GM15510 (cell line): ENCODE measurements around the gene SMARCAD1.
A peak's percentile ranks its signal among the peaks of the same experiment; 100 is the strongest.

Experiments
- POLR2A ChIP-seq: IDR thresholded peaks from 3 replicates; pipeline ENCODE4 v1.6.1; 2011; ENCODE audit warnings: borderline replicate concordance; ENCODE audit not compliant: insufficient read length; ENCODE audit errors: extremely low read depth

SMARCAD1 gene, protein sequence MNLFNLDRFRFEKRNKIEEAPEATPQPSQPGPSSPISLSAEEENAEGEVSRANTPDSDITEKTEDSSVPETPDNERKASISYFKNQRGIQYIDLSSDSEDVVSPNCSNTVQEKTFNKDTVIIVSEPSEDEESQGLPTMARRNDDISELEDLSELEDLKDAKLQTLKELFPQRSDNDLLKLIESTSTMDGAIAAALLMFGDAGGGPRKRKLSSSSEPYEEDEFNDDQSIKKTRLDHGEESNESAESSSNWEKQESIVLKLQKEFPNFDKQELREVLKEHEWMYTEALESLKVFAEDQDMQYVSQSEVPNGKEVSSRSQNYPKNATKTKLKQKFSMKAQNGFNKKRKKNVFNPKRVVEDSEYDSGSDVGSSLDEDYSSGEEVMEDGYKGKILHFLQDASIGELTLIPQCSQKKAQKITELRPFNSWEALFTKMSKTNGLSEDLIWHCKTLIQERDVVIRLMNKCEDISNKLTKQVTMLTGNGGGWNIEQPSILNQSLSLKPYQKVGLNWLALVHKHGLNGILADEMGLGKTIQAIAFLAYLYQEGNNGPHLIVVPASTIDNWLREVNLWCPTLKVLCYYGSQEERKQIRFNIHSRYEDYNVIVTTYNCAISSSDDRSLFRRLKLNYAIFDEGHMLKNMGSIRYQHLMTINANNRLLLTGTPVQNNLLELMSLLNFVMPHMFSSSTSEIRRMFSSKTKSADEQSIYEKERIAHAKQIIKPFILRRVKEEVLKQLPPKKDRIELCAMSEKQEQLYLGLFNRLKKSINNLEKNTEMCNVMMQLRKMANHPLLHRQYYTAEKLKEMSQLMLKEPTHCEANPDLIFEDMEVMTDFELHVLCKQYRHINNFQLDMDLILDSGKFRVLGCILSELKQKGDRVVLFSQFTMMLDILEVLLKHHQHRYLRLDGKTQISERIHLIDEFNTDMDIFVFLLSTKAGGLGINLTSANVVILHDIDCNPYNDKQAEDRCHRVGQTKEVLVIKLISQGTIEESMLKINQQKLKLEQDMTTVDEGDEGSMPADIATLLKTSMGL

DNA sequence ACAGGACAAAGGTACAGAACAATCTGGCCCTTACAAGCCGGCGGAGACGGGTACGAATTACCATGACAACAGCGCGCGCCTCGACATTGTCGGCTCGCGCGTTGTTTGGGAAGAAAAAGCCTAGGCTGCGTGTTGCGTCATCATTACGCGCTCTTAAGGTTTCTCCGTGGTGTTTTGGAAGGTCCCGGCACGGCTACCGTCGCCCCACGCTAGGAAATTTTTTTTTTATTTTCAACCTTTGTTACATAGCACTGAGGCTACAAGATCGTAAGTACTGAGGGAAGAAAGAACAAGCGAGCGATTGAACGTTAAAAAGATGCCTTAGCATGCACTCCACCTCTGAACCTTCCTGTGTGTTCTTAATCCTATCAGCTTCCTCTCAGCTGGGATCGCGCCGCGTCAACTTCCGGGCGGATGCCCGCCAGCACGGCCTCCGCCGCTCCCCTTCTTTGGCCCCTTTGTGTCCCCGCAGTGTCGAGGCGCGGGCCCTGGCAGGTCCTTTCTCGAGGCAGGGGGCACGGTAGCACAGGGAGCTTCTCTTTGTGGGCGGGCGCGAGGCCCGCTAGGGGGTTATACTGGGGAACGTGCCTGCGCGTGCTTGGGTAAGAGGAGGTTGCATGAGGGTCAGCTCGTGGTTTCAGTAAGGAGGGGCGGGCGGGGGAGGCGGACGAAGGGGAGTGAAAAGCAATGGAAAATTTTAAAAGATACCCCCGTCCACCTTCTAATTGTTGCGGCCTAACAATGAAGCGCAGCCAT lies at the start of gene SMARCAD1:
Gene SMARCAD1 (plus strand): TSS at position 397 of the 756 bp plus-strand sequence. CDS start 530 bp downstream, outside the sequence.
- peak; percentile 68 for TF ChIP-seq POLR2A

DNA sequence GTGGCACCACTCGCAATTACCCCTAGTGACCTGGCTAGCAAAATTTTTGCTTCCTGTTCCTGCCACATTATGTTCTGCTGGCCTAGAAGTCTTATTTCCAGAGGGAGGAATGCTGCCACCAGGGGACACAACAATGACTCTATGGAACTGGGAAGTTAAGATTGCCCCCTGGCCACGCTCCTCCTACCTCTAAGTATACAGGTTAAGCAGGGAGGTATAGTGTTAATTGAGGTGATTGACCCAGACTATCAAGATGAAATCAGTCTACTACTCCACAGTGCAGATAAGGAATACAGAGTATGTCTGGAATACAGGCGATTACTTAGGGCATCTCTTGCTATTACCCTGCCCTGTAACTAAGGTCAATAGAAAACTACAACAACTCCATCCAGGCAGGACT lies 48.8 kb upstream of the SMARCAD1 start:
- TF ChIP-seq POLR2A = no peak

DNA sequence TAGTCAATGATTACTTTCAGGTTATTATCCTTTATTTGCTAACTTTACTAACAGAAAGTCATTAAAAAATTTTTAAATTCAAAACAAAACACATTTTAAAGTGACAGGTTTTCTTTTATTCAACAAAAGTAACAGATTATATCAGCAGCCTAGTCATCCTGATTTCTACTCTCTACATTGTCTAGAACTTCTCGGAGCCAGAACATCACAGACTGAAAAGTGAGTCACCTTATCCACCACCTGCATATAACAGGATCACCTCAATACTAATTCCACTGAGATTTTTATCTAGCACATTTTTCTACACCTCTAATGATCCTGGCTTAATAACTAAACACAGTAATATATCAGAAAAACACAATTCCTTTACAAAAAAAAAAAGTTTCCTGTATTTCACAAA lies 47.9 kb upstream of the SMARCAD1 start:
- TF ChIP-seq POLR2A = no peak

- TF ChIP-seq POLR2A = no peak
These were observed 46.9 kb upstream of the SMARCAD1 start for GRCh38 chr4:94160774-94161173.

GRCh38 chr4:94165256-94165655 lies 42.4 kb upstream of the SMARCAD1 start:
- no peak for TF ChIP-seq POLR2A

GRCh38 chr4:94168321-94168720 lies 39.3 kb upstream of the SMARCAD1 start:
- TF ChIP-seq POLR2A = no peak

- TF ChIP-seq POLR2A = no peak
These were observed 37.8 kb upstream of the SMARCAD1 start for GRCh38 chr4:94169803-94170372.

DNA sequence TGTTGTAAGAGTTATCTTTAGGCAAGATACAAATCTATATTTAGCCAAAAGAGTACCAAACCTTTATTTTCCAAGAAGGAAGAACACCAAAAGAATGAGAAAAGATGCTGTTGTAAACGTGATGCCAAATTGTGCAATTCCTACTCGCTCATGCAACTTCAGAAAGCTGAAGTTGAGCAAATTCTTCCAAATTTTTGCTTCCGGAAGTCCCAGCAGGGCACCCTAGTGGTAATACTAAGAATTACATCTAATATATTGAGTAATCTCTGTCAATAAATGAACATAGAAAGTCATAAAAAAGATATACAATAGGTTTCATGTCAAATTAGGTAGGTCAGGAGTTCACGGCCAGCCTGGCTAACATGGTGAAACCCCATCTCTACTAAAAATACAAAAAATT lies 36.0 kb upstream of the SMARCAD1 start:
- no peak for TF ChIP-seq POLR2A

DNA sequence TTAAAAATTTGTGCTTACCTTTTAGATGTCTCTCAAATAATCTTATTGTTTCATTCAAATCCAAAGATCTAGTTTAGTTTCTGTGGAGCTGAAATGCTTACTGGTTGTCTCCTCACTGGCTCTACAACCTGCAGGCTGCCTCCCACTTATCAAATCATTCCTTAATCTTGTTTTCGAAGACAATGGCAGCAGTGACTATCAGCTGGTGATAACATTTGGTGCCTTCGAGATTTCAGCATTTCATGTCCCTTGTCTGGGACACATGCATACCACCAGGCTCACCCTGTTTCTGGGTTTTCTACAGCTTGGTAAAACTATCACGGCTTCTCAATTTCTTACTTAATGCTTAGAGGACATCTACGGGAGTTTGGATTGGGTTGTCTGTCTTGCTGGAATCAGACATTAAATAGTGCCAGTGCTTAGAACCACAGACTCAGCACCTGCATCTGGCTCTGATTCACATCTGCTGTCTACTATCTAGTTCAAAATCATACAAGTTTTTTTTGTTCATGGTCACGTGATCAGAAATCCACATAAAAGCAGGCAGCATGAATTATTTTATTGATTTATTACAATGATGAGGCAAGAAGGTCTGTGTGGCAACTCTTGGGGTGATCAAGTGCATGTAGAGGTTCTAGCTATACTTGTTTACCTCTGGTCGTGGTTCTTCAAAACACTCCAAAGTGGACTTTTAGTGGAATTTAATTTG lies 32.0 kb upstream of the SMARCAD1 start:
- no peak for TF ChIP-seq POLR2A

- no peak for TF ChIP-seq POLR2A
These were observed 29.8 kb upstream of the SMARCAD1 start for GRCh38 chr4:94177822-94178221.

DNA sequence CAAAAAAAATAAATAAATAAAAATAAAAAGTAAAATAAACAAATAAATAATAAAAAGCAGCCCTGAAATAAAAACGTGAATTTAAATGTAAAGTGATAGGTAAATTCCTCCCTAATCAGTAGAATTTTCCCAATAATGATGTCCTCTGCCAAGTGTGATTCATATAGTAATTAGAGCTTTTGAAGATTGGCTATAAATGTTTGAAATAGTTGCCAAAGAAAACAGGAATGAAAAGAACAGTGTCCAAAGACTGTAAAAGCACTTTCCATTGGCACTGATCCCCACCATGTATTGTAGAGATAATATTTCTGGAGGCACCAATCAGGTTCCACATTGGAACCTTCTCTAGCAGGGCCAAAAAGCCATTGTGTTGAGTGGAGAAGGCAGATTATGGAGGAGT lies 25.9 kb upstream of the SMARCAD1 start:
- no peak for TF ChIP-seq POLR2A

DNA sequence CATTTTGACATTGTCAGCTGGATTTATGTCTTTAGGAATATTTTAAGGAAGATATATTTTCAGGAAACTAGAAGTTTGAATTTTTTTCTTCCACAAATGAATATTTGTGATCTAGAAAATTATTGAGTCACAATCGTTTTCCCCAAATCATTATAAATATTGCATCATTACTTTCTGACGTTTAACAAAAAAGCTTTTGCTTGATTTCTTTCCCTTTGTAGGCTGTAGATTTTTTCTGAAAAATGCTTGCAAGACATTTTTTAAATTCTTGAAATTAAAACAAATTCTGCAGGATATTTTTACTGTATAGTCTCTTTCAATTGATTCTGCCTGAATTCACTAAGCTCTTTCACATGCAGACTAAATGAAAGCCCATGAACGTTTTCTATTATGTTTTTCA lies 4.9 kb upstream of the SMARCAD1 start:
- TF ChIP-seq POLR2A = no peak

DNA sequence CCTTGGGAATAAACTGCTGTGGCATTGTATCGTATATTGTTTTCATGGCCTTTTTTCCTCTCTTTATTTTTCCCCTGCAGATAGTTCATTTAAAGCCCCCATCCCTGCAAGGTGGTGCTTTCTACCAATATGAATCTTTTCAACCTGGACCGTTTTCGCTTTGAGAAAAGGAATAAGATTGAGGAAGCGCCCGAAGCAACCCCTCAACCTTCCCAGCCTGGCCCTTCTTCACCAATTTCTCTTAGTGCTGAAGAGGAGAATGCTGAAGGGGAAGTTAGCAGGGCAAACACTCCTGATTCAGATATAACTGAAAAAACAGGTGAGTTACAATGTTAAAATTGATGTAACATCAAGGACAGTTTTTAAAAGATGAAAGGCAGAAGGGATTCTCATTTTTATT lies 601 bp downstream of the SMARCAD1 start:
- TF ChIP-seq POLR2A = no peak

DNA sequence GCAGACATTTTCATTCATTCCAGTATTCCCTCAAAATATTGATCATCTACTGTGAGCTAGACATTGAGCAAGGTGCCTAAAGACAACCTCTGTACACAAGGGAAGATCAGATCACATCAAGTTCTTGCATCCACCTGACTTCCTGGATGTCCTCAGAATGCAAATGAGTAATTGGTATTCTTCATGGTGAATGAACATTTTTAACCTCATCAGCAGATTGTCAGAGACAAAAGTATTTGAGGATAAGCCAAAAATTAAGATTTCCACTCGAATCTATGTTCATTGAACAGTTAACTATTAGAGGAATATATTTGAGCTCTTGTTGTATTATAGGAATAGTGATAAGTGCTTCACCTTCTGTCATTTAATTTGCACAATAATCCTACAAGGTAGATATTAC lies 1.3 kb downstream of the SMARCAD1 start:
- TF ChIP-seq POLR2A = no peak

DNA sequence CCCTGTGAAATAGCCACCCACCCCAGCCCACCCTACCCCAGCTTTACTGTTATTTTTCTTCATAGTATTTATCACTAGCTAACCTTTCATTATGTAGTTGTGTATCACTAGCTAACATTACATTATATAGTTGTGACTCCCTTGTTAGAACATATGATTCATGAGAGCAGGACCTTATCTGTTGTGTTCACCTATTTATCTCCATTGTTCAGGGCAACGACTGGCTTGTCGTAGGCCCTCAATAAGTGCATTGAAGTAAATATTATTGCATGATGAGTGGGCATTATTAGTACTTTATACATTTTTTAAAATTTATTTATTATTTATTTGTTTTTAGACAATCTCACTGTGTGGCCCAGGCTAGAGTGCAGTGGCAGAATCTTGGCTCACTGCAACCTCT lies 4.2 kb downstream of the SMARCAD1 start:
- no peak for TF ChIP-seq POLR2A
